GM06990 (cell line): Measurements from ENCODE around the gene TNFRSF13B.

Experiments
- DNase-seq: peaks from one replicate; pipeline ENCODE4 v3.0.0-alpha.2; 2011; ENCODE audit not compliant: insufficient read length; ENCODE audit errors: extremely low read depth
- H3K27me3 ChIP-seq: replicated peaks from 2 replicates; pipeline ENCODE4 v1.6.0; 2011; ENCODE audit warnings: low read length; ENCODE audit not compliant: control insufficient read depth, insufficient read depth
- H3K36me3 ChIP-seq: 2 replicates; pipeline ENCODE4 v1.5.1; 2011; ENCODE audit warnings: low read length; ENCODE audit not compliant: control insufficient read depth, insufficient read depth
- H3K4me3 ChIP-seq: replicated peaks from 2 replicates; pipeline ENCODE4 v1.5.1; 2011; ENCODE audit warnings: low read depth, mild to moderate bottlenecking, control low read depth, low read length
- CTCF ChIP-seq: IDR thresholded peaks from 2 replicates; pipeline ENCODE4 v1.5.1; 2011; ENCODE audit warnings: low read length, control low read depth, mild to moderate bottlenecking, inconsistent platforms; ENCODE audit not compliant: insufficient read depth, poor library complexity, severe bottlenecking

TNFRSF13B gene

GRCh38 chr17:16911141-16911937 lies 60.6 kb downstream of the TNFRSF13B start:
- no peak for TF ChIP-seq CTCF
- H3K36me3 ChIP-seq, result no peaks in the 10 kb centered on the region
- no peaks in the 10 kb centered on the region; the same call in 1 of the 2 replicates for H3K27me3 ChIP-seq
- H3K4me3 ChIP-seq, result no peak overlapping the region
- DNase-seq, result no peak

GRCh38 chr17:16910341-16910740 lies 61.6 kb downstream of the TNFRSF13B start:
- no peak for TF ChIP-seq CTCF
- Histone ChIP-seq H3K27me3 (no peaks in the 10 kb centered on the region; the same call in 1 of the 2 replicates), H3K4me3 (no peak overlapping the region), H3K36me3 (no peaks in the 10 kb centered on the region)
- DNase-seq, result no peak

- H3K36me3 ChIP-seq, result no peaks in the 10 kb centered on the region
- no peak overlapping the region for H3K4me3 ChIP-seq
- no peaks in the 10 kb centered on the region; the same call in 1 of the 2 replicates for H3K27me3 ChIP-seq
- TF ChIP-seq CTCF, result no peak
- no peak for DNase-seq
These were observed 62.3 kb downstream of the TNFRSF13B start for GRCh38 chr17:16909472-16910246.

GRCh38 chr17:16908273-16908672 lies 63.6 kb downstream of the TNFRSF13B start:
- no peaks in the 10 kb centered on the region for H3K36me3 ChIP-seq
- no peaks in the 10 kb centered on the region; the same call in 1 of the 2 replicates for H3K27me3 ChIP-seq
- H3K4me3 ChIP-seq, result no peak overlapping the region
- no peak for TF ChIP-seq CTCF
- no peak for DNase-seq

GRCh38 chr17:16906680-16907079 lies 65.2 kb downstream of the TNFRSF13B start:
- no peak for DNase-seq
- Histone ChIP-seq H3K36me3 (no peaks in the 10 kb centered on the region), H3K27me3 (no peaks in the 10 kb centered on the region; the same call in 1 of the 2 replicates), H3K4me3 (no peak overlapping the region)
- TF ChIP-seq CTCF, result no peak
